KMS-11 (cell line): ENCODE data around the gene NAV2.

Experiments used
- H2AFZ ChIP-seq: fragments of 200-600 bp; sonication (generic); 2 replicates; pipeline ENCODE4 v1.6.1; 2016; ENCODE audit warnings: antibody characterized with exemption, mixed run types, low read depth
- H3K27ac ChIP-seq: fragments of 200-600 bp; sonication (generic); 2 replicates; pipeline ENCODE4 v1.6.1; 2016; ENCODE audit warnings: mild to moderate bottlenecking, mixed run types
- H3K27me3 ChIP-seq: fragments of 200-600 bp; sonication (generic); 2 replicates; pipeline ENCODE4 v1.6.1; 2017; ENCODE audit warnings: mild to moderate bottlenecking, low read depth, mixed run types, moderate library complexity; ENCODE audit not compliant: insufficient read depth
- H3K36me3 ChIP-seq: fragments of 200-600 bp; sonication (generic); 2 replicates; pipeline ENCODE4 v1.6.1; 2017; ENCODE audit warnings: mild to moderate bottlenecking, mixed run types; ENCODE audit not compliant: insufficient read depth
- H3K4me1 ChIP-seq: fragments of 200-600 bp; sonication (generic); 2 replicates; pipeline ENCODE4 v1.6.1; 2016; ENCODE audit warnings: mild to moderate bottlenecking, low read depth, mixed run types; ENCODE audit not compliant: poor library complexity, severe bottlenecking
- H3K4me2 ChIP-seq: fragments of 200-600 bp; sonication (generic); 2 replicates; pipeline ENCODE4 v1.7.0; 2016; ENCODE audit warnings: mild to moderate bottlenecking, mixed run types
- H3K4me3 ChIP-seq: fragments of 200-600 bp; sonication (generic); IDR thresholded peaks from 2 replicates; pipeline ENCODE4 v1.6.1; 2017; ENCODE audit warnings: low read depth, low read length, mixed read lengths; ENCODE audit not compliant: insufficient read depth
- H3K79me2 ChIP-seq: fragments of 200-600 bp; sonication (generic); 2 replicates; pipeline ENCODE4 v1.6.1; 2016; ENCODE audit warnings: low read depth, mixed run types; ENCODE audit not compliant: insufficient read depth
- H3K9ac ChIP-seq: fragments of 200-600 bp; sonication (generic); 2 replicates; pipeline ENCODE4 v1.6.1; 2016; ENCODE audit warnings: mild to moderate bottlenecking, mixed run types
- H4K20me1 ChIP-seq: fragments of 200-600 bp; sonication (generic); 2 replicates; pipeline ENCODE4 v1.6.1; 2016; ENCODE audit warnings: mild to moderate bottlenecking, mixed run types; ENCODE audit not compliant: insufficient read depth
- TF ChIP-seq, protein P1 (sequence below): fragments of 200-600 bp; sonication (generic); conservative IDR thresholded peaks from 2 replicates; pipeline ENCODE4 v1.6.1; 2017; ENCODE audit warnings: low read depth, mild to moderate bottlenecking, antibody characterized with exemption, low read length, moderate library complexity, mixed read lengths

NAV2 gene

DNA sequence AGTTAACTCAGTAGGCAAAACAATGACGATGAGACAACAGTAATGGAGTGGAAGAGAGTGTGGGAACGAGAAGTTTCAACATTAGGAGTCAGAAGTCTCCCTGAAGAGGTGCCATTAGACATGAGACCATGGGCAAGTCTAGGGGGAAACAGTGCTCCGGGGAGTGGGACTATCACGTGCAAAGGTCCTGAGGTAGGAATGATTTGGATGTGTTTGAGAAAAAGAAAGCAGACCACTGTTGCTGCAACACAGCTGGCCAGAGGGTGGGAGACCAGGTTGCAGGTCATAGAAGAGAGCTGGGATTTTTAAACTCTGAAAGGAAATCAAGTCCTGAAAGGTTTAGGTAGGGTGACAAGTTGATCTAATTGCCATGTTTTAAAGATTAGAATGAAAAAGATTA, 63.0 kb downstream of the NAV2 start:
- Histone ChIP-seq H3K4me3 (no peak overlapping the region), H3K27me3 (peaks cover 9% of the 10 kb centered on the region; the same call in 1 of the 2 replicates), H2AFZ (no peak overlapping the region), H3K27ac (no peak overlapping the region), H3K4me1 (no peaks in the 10 kb centered on the region), H3K9ac (no peak overlapping the region), H4K20me1 (no peaks in the 10 kb centered on the region), H3K79me2 (no peaks in the 10 kb centered on the region), H3K4me2 (no peak overlapping the region), H3K36me3 (no peaks in the 10 kb centered on the region)
- TF ChIP-seq, protein P1, sequence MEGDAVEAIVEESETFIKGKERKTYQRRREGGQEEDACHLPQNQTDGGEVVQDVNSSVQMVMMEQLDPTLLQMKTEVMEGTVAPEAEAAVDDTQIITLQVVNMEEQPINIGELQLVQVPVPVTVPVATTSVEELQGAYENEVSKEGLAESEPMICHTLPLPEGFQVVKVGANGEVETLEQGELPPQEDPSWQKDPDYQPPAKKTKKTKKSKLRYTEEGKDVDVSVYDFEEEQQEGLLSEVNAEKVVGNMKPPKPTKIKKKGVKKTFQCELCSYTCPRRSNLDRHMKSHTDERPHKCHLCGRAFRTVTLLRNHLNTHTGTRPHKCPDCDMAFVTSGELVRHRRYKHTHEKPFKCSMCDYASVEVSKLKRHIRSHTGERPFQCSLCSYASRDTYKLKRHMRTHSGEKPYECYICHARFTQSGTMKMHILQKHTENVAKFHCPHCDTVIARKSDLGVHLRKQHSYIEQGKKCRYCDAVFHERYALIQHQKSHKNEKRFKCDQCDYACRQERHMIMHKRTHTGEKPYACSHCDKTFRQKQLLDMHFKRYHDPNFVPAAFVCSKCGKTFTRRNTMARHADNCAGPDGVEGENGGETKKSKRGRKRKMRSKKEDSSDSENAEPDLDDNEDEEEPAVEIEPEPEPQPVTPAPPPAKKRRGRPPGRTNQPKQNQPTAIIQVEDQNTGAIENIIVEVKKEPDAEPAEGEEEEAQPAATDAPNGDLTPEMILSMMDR = no peak

DNA sequence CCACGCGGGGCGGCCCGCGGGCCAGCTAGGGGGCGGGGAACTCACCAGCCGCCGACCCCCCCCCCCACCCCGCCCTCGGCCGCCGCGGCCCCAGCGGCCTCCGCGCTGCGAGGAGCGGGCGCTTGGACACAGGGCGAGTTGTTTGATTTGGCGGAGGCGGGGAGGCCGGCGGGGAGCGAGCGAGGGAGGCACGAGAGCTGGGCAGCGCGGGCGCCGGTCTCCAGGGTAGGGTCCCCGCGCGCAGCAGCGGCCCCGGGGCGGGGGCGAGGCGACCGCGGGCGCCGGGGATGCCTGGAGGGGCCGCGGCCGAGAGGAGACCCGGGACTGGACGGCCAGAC, 64.4 kb downstream of the NAV2 start:
- H3K4me1 ChIP-seq = no peaks in the 10 kb centered on the region
- no peak overlapping the region for H3K9ac ChIP-seq
- H3K4me2 ChIP-seq = no peak overlapping the region
- H3K27me3 ChIP-seq = no peaks in the 10 kb centered on the region; the same call in 1 of the 2 replicates
- no peaks in the 10 kb centered on the region for H4K20me1 ChIP-seq
- H3K4me3 ChIP-seq = no peak overlapping the region
- no peaks in the 10 kb centered on the region for H3K36me3 ChIP-seq
- TF ChIP-seq, protein P1 = no peak
- H3K27ac ChIP-seq = no peak overlapping the region
- no peak overlapping the region for H2AFZ ChIP-seq
- H3K79me2 ChIP-seq = no peaks in the 10 kb centered on the region

DNA sequence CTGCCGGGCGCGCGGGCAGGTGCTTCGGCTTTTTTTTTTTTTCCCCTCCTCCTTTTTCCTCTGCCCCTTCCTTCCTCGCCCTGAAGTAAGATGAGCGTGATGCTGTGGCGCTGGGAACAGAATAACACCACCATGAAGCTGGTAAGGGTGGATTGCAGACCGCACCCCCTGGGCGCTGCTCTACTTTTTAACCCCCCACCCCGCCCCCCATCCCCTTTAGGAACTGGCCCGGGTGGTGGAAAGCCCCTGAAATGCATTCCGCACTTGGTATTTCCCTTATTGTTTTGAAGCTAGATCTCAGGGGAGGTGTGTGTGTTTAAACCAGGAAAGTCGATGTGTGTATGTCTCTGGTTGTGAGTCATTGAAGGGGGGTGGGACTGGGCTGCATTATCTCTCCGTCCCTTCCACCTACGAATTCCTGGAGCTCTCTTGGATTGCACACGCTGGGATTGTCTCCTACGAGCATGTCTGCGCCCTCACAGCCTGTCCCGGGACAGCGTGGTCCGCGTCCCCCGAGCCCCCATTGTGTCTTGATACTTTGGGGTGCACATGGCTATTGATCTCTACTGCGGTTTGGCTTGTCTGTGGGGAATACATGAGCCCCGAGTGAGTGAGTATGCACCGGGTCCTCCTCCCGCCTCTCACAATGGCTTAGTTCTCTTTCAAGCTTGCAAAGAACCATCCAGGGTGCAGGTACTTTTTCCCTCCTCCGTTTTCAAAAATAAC, 64.9 kb downstream of the NAV2 start:
- Histone ChIP-seq H2AFZ (no peak overlapping the region), H3K36me3 (no peaks in the 10 kb centered on the region), H3K9ac (no peak overlapping the region), H3K4me1 (no peaks in the 10 kb centered on the region), H4K20me1 (no peaks in the 10 kb centered on the region), H3K4me3 (no peak overlapping the region), H3K79me2 (no peaks in the 10 kb centered on the region), H3K27me3 (no peaks in the 10 kb centered on the region), H3K27ac (no peak overlapping the region), H3K4me2 (no peak overlapping the region)
- TF ChIP-seq, protein P1 = no peak

DNA sequence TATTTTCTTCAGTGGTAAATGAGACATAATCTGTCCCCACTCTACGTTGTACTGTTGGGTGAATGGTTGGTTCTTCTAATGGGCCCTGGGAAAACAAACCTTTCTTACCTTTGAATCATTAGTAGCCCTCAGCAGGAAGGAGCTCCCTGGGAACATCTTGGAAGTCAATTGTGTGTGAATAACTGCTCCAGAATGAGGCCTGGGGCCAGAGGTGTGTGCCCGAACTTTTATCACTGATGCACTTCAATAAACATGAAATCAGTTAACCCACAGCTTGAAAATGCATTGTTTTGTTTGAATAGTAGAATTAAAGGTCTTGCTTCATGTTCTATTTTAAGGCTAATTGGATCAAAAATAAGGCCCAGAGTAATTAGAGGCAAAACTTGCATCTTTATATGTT, 67.1 kb downstream of the NAV2 start:
- Histone ChIP-seq H3K27me3 (no peaks in the 10 kb centered on the region), H3K4me1 (no peaks in the 10 kb centered on the region), H3K36me3 (no peaks in the 10 kb centered on the region), H3K4me2 (no peak overlapping the region), H3K79me2 (no peaks in the 10 kb centered on the region), H2AFZ (no peak overlapping the region), H3K4me3 (no peak overlapping the region), H3K9ac (no peak overlapping the region), H3K27ac (no peak overlapping the region), H4K20me1 (no peaks in the 10 kb centered on the region)
- TF ChIP-seq, protein P1 = no peak
